Cardiac muscle cell (in vitro differentiated cells and primary cell): ENCODE results near the gene HNRNPC. TPM values are rescaled to one million over a fixed set of nuclear protein-coding genes. Genes with fewer than 3 reads are reported as not detected.

ENCODE experiments used
- DNase-seq, 2 donors: peaks; one replicate each; pipeline versions ENCODE4 v3.0.0 to v3.0.0-alpha.2; 2010 to 2017; ENCODE audit warnings: low read depth in 1 of 2, low spot score in 1 of 2
- H3K27ac ChIP-seq: fragments of 200-600 bp; sonication (generic); 2 replicates; pipeline ENCODE4 v1.5.1; 2016
- H3K27me3 ChIP-seq: fragments of 200-600 bp; sonication (generic); 2 replicates; pipeline ENCODE4 v1.6.0; 2016; ENCODE audit warnings: control low read depth
- H3K36me3 ChIP-seq: fragments of 200-600 bp; sonication (generic); 2 replicates; pipeline ENCODE4 v1.5.1; 2016; ENCODE audit warnings: control low read depth
- H3K4me1 ChIP-seq: fragments of 200-600 bp; sonication (generic); 2 replicates; pipeline ENCODE4 v1.8.1; 2017; ENCODE audit warnings: low read depth, mild to moderate bottlenecking, mixed run types
- H3K4me3 ChIP-seq: fragments of 200-600 bp; sonication (generic); 2 replicates; pipeline ENCODE4 v1.5.1; 2016; ENCODE audit warnings: mild to moderate bottlenecking
- H3K9me3 ChIP-seq: fragments of 200-600 bp; sonication (generic); 2 replicates; pipeline ENCODE4 v1.5.1; 2017; ENCODE audit warnings: low read depth, mild to moderate bottlenecking, control low read depth
- CTCF ChIP-seq: IDR thresholded peaks from 2 replicates; pipeline ENCODE4 v1.5.1; 2012; ENCODE audit warnings: low read depth, mild to moderate bottlenecking, low read length
- polyA plus RNA-seq: library from polyadenylated mRNA; unstranded; fragments of >200 nt; fragmentation: Nextera tagmentation; extraction: Ambion mirVana; gene quantifications from 2 replicates; pipeline ENCODE4 v1.2.1, GENCODE V29; 2016
- total RNA-seq: library from RNA; depleted of rRNA; stranded (reverse); fragments of >200 nt; gene quantifications from 2 replicates; pipeline ENCODE4 v1.2.3, GENCODE V29; 2016

HNRNPC gene
- total and polyA plus RNA-seq, 2 experiments from 2014 or later, result 650 to 928 TPM

GRCh38 chr14:21255385-21256101 is 13.7 kb downstream of the HNRNPC start:
- H3K9me3 ChIP-seq, result no peaks in the 10 kb centered on the region
- H3K27ac ChIP-seq, result peak overlapping the region; percentile 31
- H3K27me3 ChIP-seq, result no peaks in the 10 kb centered on the region
- peaks cover 52% of the 10 kb centered on the region for H3K36me3 ChIP-seq
- H3K4me3 ChIP-seq, result no peak overlapping the region
- H3K4me1 ChIP-seq, result peaks cover 14% of the 10 kb centered on the region
- TF ChIP-seq CTCF, result no peak
- no peak for DNase-seq

GRCh38 chr14:21252149-21252548 is 17.1 kb downstream of the HNRNPC start:
- Histone ChIP-seq H3K4me3 (no peak overlapping the region), H3K36me3 (peaks cover 44% of the 10 kb centered on the region), H3K27ac (no peak overlapping the region), H3K4me1 (no peaks in the 10 kb centered on the region), H3K9me3 (no peaks in the 10 kb centered on the region), H3K27me3 (no peaks in the 10 kb centered on the region)
- no peak for DNase-seq
- TF ChIP-seq CTCF, result no peak

GRCh38 chr14:21251215-21251614 is 18.0 kb downstream of the HNRNPC start:
- H3K4me1 ChIP-seq, result no peaks in the 10 kb centered on the region
- no peaks in the 10 kb centered on the region for H3K9me3 ChIP-seq
- no peak overlapping the region for H3K27ac ChIP-seq
- TF ChIP-seq CTCF, result no peak
- no peak for DNase-seq
- H3K36me3 ChIP-seq, result peaks cover 38% of the 10 kb centered on the region
- H3K27me3 ChIP-seq, result no peaks in the 10 kb centered on the region
- no peak overlapping the region for H3K4me3 ChIP-seq

GRCh38 chr14:21248739-21249411 is 20.4 kb downstream of the HNRNPC start:
- DNase-seq, result no peak
- Histone ChIP-seq H3K27me3 (no peaks in the 10 kb centered on the region), H3K4me1 (no peaks in the 10 kb centered on the region), H3K4me3 (no peak overlapping the region), H3K36me3 (peaks cover 32% of the 10 kb centered on the region), H3K27ac (peak overlapping the region; percentile 60), H3K9me3 (no peaks in the 10 kb centered on the region)
- TF ChIP-seq CTCF, result no peak

- no peak for DNase-seq
- Histone ChIP-seq H3K4me1 (no peaks in the 10 kb centered on the region), H3K27ac (peak overlapping the region; percentile 60), H3K4me3 (no peak overlapping the region), H3K9me3 (no peaks in the 10 kb centered on the region), H3K27me3 (no peaks in the 10 kb centered on the region), H3K36me3 (peaks cover 38% of the 10 kb centered on the region)
- no peak for TF ChIP-seq CTCF
Measured at GRCh38 chr14:21248338-21248737, 20.9 kb downstream of the HNRNPC start.
